Neutrophil (primary cell): ENCODE measurements around the gene JAG1.

Experiments used
- H3K27ac ChIP-seq: fragments of 200-600 bp; sonication (generic); 2 replicates; pipeline ENCODE4 v1.5.1; 2016; ENCODE audit warnings: mild to moderate bottlenecking, moderate library complexity
- H3K27me3 ChIP-seq: fragments of 200-600 bp; sonication (generic); 2 replicates; pipeline ENCODE4 v1.6.0; 2016; ENCODE audit warnings: mild to moderate bottlenecking
- H3K36me3 ChIP-seq: fragments of 200-600 bp; sonication (generic); 2 replicates; pipeline ENCODE4 v1.5.1; 2017
- H3K4me1 ChIP-seq, 2 experiments: fragments of 200-600 bp in 1 of 2; sonication (generic) in 1 of 2; 1 replicate in 1 of 2; 2 replicates in 1 of 2; pipeline versions ENCODE4 v1.5.1 to v1.6.1; 2013 to 2016; ENCODE audit warnings: low read depth in 1 of 2, low read length in 1 of 2, mild to moderate bottlenecking in 1 of 2, moderate library complexity in 1 of 2; ENCODE audit not compliant: control insufficient read depth in 1 of 2, insufficient read depth in 1 of 2
- H3K4me3 ChIP-seq, 2 experiments: fragments of 200-600 bp in 1 of 2; sonication (generic) in 1 of 2; 1 replicate in 1 of 2; 2 replicates in 1 of 2; pipeline ENCODE4 v1.5.1; 2013 to 2016; ENCODE audit warnings: low read depth in 1 of 2, low read length in 1 of 2, mild to moderate bottlenecking in 1 of 2, moderate library complexity in 1 of 2
- H3K9me3 ChIP-seq: fragments of 200-600 bp; sonication (generic); 2 replicates; pipeline ENCODE4 v1.5.1; 2016
- CTCF ChIP-seq: fragments of 200-600 bp; sonication (generic); IDR thresholded peaks from 2 replicates; pipeline ENCODE4 v1.5.1; 2016; ENCODE audit warnings: antibody characterized with exemption

The JAG1 gene

GRCh38 chr20:10683537-10683936, 9.7 kb upstream of the JAG1 start:
- Histone ChIP-seq H3K4me3 (no peak overlapping the region), H3K4me1 (no peaks in the 10 kb centered on the region), H3K36me3 (no peaks in the 10 kb centered on the region), H3K27ac (no peak overlapping the region), H3K9me3 (no peaks in the 10 kb centered on the region), H3K27me3 (no peaks in the 10 kb centered on the region)
- no peak for TF ChIP-seq CTCF

DNA sequence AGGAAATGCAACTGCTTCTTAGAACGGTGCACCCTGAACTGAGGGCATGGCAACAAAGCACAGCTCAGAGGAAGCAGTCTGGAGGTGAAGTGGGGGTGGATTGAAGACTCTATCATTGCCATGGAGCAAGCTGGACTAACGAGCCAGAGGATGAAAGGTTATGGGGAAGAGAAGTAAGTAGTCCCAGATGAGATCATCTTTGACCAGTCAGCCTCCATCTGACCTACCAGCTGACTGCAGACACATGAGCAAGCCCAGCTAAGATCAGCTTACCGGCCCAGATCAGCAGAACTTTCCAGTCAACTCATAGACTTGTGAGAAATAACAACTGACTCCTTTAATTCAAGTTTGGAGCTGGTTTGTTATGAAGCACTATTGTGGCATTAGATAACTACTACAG, 9.1 kb upstream of the JAG1 start:
- Histone ChIP-seq H3K9me3 (no peaks in the 10 kb centered on the region), H3K4me3 (no peak overlapping the region), H3K27ac (no peak overlapping the region), H3K27me3 (peaks cover under 1% of the 10 kb centered on the region), H3K4me1 (no peaks in the 10 kb centered on the region), H3K36me3 (no peaks in the 10 kb centered on the region)
- TF ChIP-seq CTCF: no peak

- H3K4me3 ChIP-seq: no peak overlapping the region
- H3K36me3 ChIP-seq: no peaks in the 10 kb centered on the region
- no peaks in the 10 kb centered on the region for H3K9me3 ChIP-seq
- H3K4me1 ChIP-seq: no peaks in the 10 kb centered on the region
- no peak overlapping the region for H3K27ac ChIP-seq
- no peak for TF ChIP-seq CTCF
- H3K27me3 ChIP-seq: peaks cover 15% of the 10 kb centered on the region
These were observed 7.7 kb upstream of the JAG1 start for GRCh38 chr20:10681494-10681893.

- Histone ChIP-seq H3K27me3 (peaks cover 18% of the 10 kb centered on the region), H3K9me3 (no peaks in the 10 kb centered on the region), H3K36me3 (no peaks in the 10 kb centered on the region), H3K4me3 (no peak overlapping the region), H3K27ac (no peak overlapping the region), H3K4me1 (peaks cover 0 to under 1% of the 10 kb centered on the region in 2 experiments)
- TF ChIP-seq CTCF: no peak
These were observed 6.8 kb upstream of the JAG1 start for GRCh38 chr20:10680571-10680970.

DNA sequence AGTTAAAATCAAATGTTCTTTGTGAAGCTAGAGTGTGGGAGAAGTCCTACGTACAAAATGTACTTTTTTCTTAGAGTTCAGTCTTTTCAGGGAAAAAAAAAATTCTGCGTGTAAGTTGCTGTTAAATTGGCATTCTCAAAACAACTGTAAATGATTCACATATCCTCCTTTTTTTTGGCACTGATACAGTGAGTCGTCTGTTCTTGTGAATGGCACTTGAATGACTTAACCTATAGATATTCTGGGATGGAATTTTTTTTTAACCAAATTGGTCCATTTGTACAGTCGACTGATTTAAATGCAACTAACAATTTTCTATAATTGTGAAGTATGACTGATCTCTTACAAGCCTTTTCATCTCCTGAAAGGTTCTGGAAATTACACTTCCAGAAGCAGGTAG, 5.5 kb upstream of the JAG1 start:
- Histone ChIP-seq H3K9me3 (no peaks in the 10 kb centered on the region), H3K4me3 (no peak overlapping the region), H3K4me1 (peaks cover 8 to 9% of the 10 kb centered on the region in 2 experiments), H3K27me3 (peaks cover 18% of the 10 kb centered on the region), H3K36me3 (no peaks in the 10 kb centered on the region), H3K27ac (no peak overlapping the region)
- no peak for TF ChIP-seq CTCF

DNA sequence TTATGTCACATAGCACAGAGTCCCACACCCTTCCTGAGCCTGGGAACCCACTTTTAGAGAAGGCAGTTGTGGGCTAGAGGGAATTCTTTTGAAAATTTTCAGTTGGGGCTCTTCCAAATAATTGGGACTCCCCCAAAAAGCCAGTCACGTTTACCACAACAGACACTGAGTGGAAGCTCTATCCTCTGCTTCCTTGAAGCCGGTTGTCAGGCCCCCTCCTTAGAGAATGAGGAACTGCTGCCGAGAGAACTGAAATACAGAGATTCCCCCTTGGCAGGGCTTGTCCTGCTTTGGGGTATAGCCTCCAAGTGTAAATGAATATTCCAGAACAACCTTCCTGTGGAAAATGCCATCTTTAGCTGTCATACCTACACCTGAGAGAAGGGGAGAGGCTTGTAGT, 2.7 kb upstream of the JAG1 start:
- H3K4me3 ChIP-seq: no peak overlapping the region
- H3K36me3 ChIP-seq: no peaks in the 10 kb centered on the region
- peaks cover 18% of the 10 kb centered on the region for H3K27me3 ChIP-seq
- peaks cover 18 to 19% of the 10 kb centered on the region in 2 experiments for H3K4me1 ChIP-seq
- TF ChIP-seq CTCF: no peak
- H3K9me3 ChIP-seq: no peaks in the 10 kb centered on the region
- no peak overlapping the region for H3K27ac ChIP-seq
